Measurements from ENCODE around the gene WDR74. TPM values are rescaled to one million over a fixed set of nuclear protein-coding genes. Genes with fewer than 3 reads are reported as not detected.

The WDR74 gene
- polyA plus RNA-seq, 2 of the 4 experiments (the other 2 are of a cell fraction), result 52.9 to 90.6 TPM

- no peak for TF ChIP-seq HOXA7 (CRISPR knock-in tag; IDR thresholded peaks at IDR 0.05)
- no peak for TF ChIP-seq REST (IDR thresholded peaks at IDR 0.05)
- TF ChIP-seq TFCP2L1 (CRISPR knock-in tag; IDR thresholded peaks at IDR 0.05), result no peak
- no peak for TF ChIP-seq JUNB (IDR thresholded peaks at IDR 0.05)
- no peak for TF ChIP-seq JUN (IDR thresholded peaks at IDR 0.05)
- TF ChIP-seq ESRRA (IDR thresholded peaks at IDR 0.05; ENCODE audit: borderline replicate concordance, low read length), result no peak
- TF ChIP-seq PHF8 (IDR thresholded peaks at IDR 0.05; ENCODE audit: borderline replicate concordance, low read depth), result no peak
- TF ChIP-seq CBX2 (IDR thresholded peaks at IDR 0.05; ENCODE audit: borderline replicate concordance, low read depth), result no peak
- TF ChIP-seq ZC3H11A (IDR thresholded peaks at IDR 0.05), result no peak
- TF ChIP-seq PBX3 (IDR thresholded peaks at IDR 0.05), result peak; percentile 59; the same call in 1 of the 2 replicates
- no peak for TF ChIP-seq HDAC2 (IDR thresholded peaks at IDR 0.05)
- no peak for TF ChIP-seq GATA3 (IDR thresholded peaks at IDR 0.05; ENCODE audit: borderline replicate concordance)
- peak; percentile 73 for TF ChIP-seq SMC3 (IDR thresholded peaks at IDR 0.05)
- TF ChIP-seq HEYL (CRISPR knock-in tag; IDR thresholded peaks at IDR 0.05), result no peak
- no peak for TF ChIP-seq RFX5 (IDR thresholded peaks at IDR 0.05)
- no peak for TF ChIP-seq NPAS2 (CRISPR knock-in tag; IDR thresholded peaks at IDR 0.05; ENCODE audit: borderline replicate concordance)
- no peak for TF ChIP-seq ELK1 (IDR thresholded peaks at IDR 0.05; ENCODE audit: low read depth, low read length)
- no peak for TF ChIP-seq EP300 (IDR thresholded peaks at IDR 0.05)
- no peak for TF ChIP-seq CHD2 (IDR thresholded peaks at IDR 0.05; ENCODE audit: low read length, partially characterized antibody)
- no peak for TF ChIP-seq ZFP36 (IDR thresholded peaks at IDR 0.05; ENCODE audit: borderline replicate concordance, partially characterized antibody)
- TF ChIP-seq HES2 (IDR thresholded peaks at IDR 0.05), result no peak
- no peak for TF ChIP-seq RARB (CRISPR knock-in tag; IDR thresholded peaks at IDR 0.05)
Measured at GRCh38 chr11:62786318-62787004, 52.9 kb downstream of the WDR74 start (continued).

Small RNA genes within 50 kb of the gene (small RNA-seq; reads per million reads assigned to genes)
- gene MIR6514, result 0 to 1.4 (median 0.13) reads per million in 6 experiments
- 0 reads per million in 6 experiments for gene RF00099
- 0 reads per million in 6 experiments for gene RNU6-118P
- 0 reads per million in 6 experiments for gene SNORD22
- gene SNORD26, result 0 reads per million in 6 experiments
- 0 reads per million in 6 experiments for gene SNORD27
- gene SNORD28, result 0 reads per million in 6 experiments
- 8.7 to 284 (median 38.1) reads per million in 6 experiments for gene SNORD30

Other genes starting within 250 kb of the WDR74 start
- gene TUT1, start 248.1 kb downstream of the WDR74 start, polyA plus RNA-seq (2011; rRNA removed), result 12.9 and 15.5 TPM in 2 replicates
- gene TUT1, start 248.1 kb downstream of the WDR74 start, polyA plus RNA-seq (2017; fragmentation: RNase III; extraction: RNeasy Plus Mini Kit Qiagen cat#74134 plus additional on column Dnase treatment), result 9.9 to 11.7 TPM (median 11.1 TPM) in 3 replicates
- gene MTA2, start 237.7 kb downstream of the WDR74 start, polyA plus RNA-seq (2011; rRNA removed), result 21.8 and 44.3 TPM in 2 replicates
- gene MTA2, start 237.7 kb downstream of the WDR74 start, polyA plus RNA-seq (2017; fragmentation: RNase III; extraction: RNeasy Plus Mini Kit Qiagen cat#74134 plus additional on column Dnase treatment), result 79.3 to 85.0 TPM (median 84.5 TPM) in 3 replicates
- gene EML3, start 226.8 kb downstream of the WDR74 start, polyA plus RNA-seq (2011; rRNA removed), result 15.2 and 19.7 TPM in 2 replicates
- gene EML3, start 226.8 kb downstream of the WDR74 start, polyA plus RNA-seq (2017; fragmentation: RNase III; extraction: RNeasy Plus Mini Kit Qiagen cat#74134 plus additional on column Dnase treatment), result 21.4 to 28.0 TPM (median 27.2 TPM) in 3 replicates
- gene ROM1, start 226.3 kb downstream of the WDR74 start, polyA plus RNA-seq (2011; rRNA removed), result 0.92 and 1.6 TPM in 2 replicates
- 2.8 to 3.7 TPM (median 3.2 TPM) in 3 replicates for gene ROM1, start 226.3 kb downstream of the WDR74 start, polyA plus RNA-seq (2017; fragmentation: RNase III; extraction: RNeasy Plus Mini Kit Qiagen cat#74134 plus additional on column Dnase treatment)
- 19.0 and 20.5 TPM in 2 replicates for gene B3GAT3, start 217.6 kb downstream of the WDR74 start, polyA plus RNA-seq (2011; rRNA removed)
- 38.1 to 41.0 TPM (median 40.9 TPM) in 3 replicates for gene B3GAT3, start 217.6 kb downstream of the WDR74 start, polyA plus RNA-seq (2017; fragmentation: RNase III; extraction: RNeasy Plus Mini Kit Qiagen cat#74134 plus additional on column Dnase treatment)
- gene GANAB, start 193.0 kb downstream of the WDR74 start, polyA plus RNA-seq (2011; rRNA removed), result 215 and 308 TPM in 2 replicates
- 206 to 220 TPM (median 214 TPM) in 3 replicates for gene GANAB, start 193.0 kb downstream of the WDR74 start, polyA plus RNA-seq (2017; fragmentation: RNase III; extraction: RNeasy Plus Mini Kit Qiagen cat#74134 plus additional on column Dnase treatment)
- 9.7 and 12.3 TPM in 2 replicates for gene INTS5, start 186.3 kb downstream of the WDR74 start, polyA plus RNA-seq (2011; rRNA removed)
- gene INTS5, start 186.3 kb downstream of the WDR74 start, polyA plus RNA-seq (2017; fragmentation: RNase III; extraction: RNeasy Plus Mini Kit Qiagen cat#74134 plus additional on column Dnase treatment), result 11.2 to 11.8 TPM (median 11.3 TPM) in 3 replicates
- 89.1 and 91.7 TPM in 2 replicates for gene C11orf98, start 174.4 kb downstream of the WDR74 start, polyA plus RNA-seq (2011; rRNA removed)
- 128 to 161 TPM (median 140 TPM) in 3 replicates for gene C11orf98, start 174.4 kb downstream of the WDR74 start, polyA plus RNA-seq (2017; fragmentation: RNase III; extraction: RNeasy Plus Mini Kit Qiagen cat#74134 plus additional on column Dnase treatment)
- 5.4 and 5.7 TPM in 2 replicates for gene CSKMT, start 174.3 kb downstream of the WDR74 start, polyA plus RNA-seq (2011; rRNA removed)
- 12.9 to 18.2 TPM (median 14.3 TPM) in 3 replicates for gene CSKMT, start 174.3 kb downstream of the WDR74 start, polyA plus RNA-seq (2017; fragmentation: RNase III; extraction: RNeasy Plus Mini Kit Qiagen cat#74134 plus additional on column Dnase treatment)
- gene UQCC3, start 167.9 kb downstream of the WDR74 start, polyA plus RNA-seq (2011; rRNA removed), result 13.9 and 20.2 TPM in 2 replicates
- 27.8 to 31.1 TPM (median 28.7 TPM) in 3 replicates for gene UQCC3, start 167.9 kb downstream of the WDR74 start, polyA plus RNA-seq (2017; fragmentation: RNase III; extraction: RNeasy Plus Mini Kit Qiagen cat#74134 plus additional on column Dnase treatment)
- 4.1 and 5.3 TPM in 2 replicates for gene LBHD1, start 167.3 kb downstream of the WDR74 start, polyA plus RNA-seq (2011; rRNA removed)
- 4.9 to 8.3 TPM (median 6.8 TPM) in 3 replicates for gene LBHD1, start 167.3 kb downstream of the WDR74 start, polyA plus RNA-seq (2017; fragmentation: RNase III; extraction: RNeasy Plus Mini Kit Qiagen cat#74134 plus additional on column Dnase treatment)
- gene UBXN1, start 160.5 kb downstream of the WDR74 start, polyA plus RNA-seq (2011; rRNA removed), result 56.8 and 120 TPM in 2 replicates
- gene UBXN1, start 160.5 kb downstream of the WDR74 start, polyA plus RNA-seq (2017; fragmentation: RNase III; extraction: RNeasy Plus Mini Kit Qiagen cat#74134 plus additional on column Dnase treatment), result 110 to 117 TPM (median 117 TPM) in 3 replicates
- 0.03 and 0.04 TPM in 2 replicates for gene LRRN4CL, start 150.1 kb downstream of the WDR74 start, polyA plus RNA-seq (2011; rRNA removed)
- gene LRRN4CL, start 150.1 kb downstream of the WDR74 start, polyA plus RNA-seq (2017; fragmentation: RNase III; extraction: RNeasy Plus Mini Kit Qiagen cat#74134 plus additional on column Dnase treatment), result 0.03 to 0.08 TPM (median 0.08 TPM) in 3 replicates
- 63.9 and 101 TPM in 2 replicates for gene BSCL2, start 132.2 kb downstream of the WDR74 start, polyA plus RNA-seq (2011; rRNA removed)
- gene BSCL2, start 132.2 kb downstream of the WDR74 start, polyA plus RNA-seq (2017; fragmentation: RNase III; extraction: RNeasy Plus Mini Kit Qiagen cat#74134 plus additional on column Dnase treatment), result 63.0 to 72.4 TPM (median 64.5 TPM) in 3 replicates
- not detected in 2 replicates for gene GNG3, start 131.9 kb downstream of the WDR74 start, polyA plus RNA-seq (2011; rRNA removed)
- 0.15 TPM in 1 of 3 replicates, not detected in the others for gene GNG3, start 131.9 kb downstream of the WDR74 start, polyA plus RNA-seq (2017; fragmentation: RNase III; extraction: RNeasy Plus Mini Kit Qiagen cat#74134 plus additional on column Dnase treatment)
- gene HNRNPUL2, start 112.1 kb downstream of the WDR74 start, polyA plus RNA-seq (2011; rRNA removed), result 31.4 and 31.6 TPM in 2 replicates
- 71.3 to 79.5 TPM (median 74.4 TPM) in 3 replicates for gene HNRNPUL2, start 112.1 kb downstream of the WDR74 start, polyA plus RNA-seq (2017; fragmentation: RNase III; extraction: RNeasy Plus Mini Kit Qiagen cat#74134 plus additional on column Dnase treatment)
- gene TTC9C, start 111.1 kb downstream of the WDR74 start, polyA plus RNA-seq (2011; rRNA removed), result 42.6 and 44.0 TPM in 2 replicates
- 32.6 to 34.1 TPM (median 33.5 TPM) in 3 replicates for gene TTC9C, start 111.1 kb downstream of the WDR74 start, polyA plus RNA-seq (2017; fragmentation: RNase III; extraction: RNeasy Plus Mini Kit Qiagen cat#74134 plus additional on column Dnase treatment)
- gene ZBTB3, start 85.4 kb downstream of the WDR74 start, polyA plus RNA-seq (2011; rRNA removed), result 3.0 and 3.1 TPM in 2 replicates
- 1.4 to 2.2 TPM (median 2.0 TPM) in 3 replicates for gene ZBTB3, start 85.4 kb downstream of the WDR74 start, polyA plus RNA-seq (2017; fragmentation: RNase III; extraction: RNeasy Plus Mini Kit Qiagen cat#74134 plus additional on column Dnase treatment)
- gene POLR2G, start 78.0 kb downstream of the WDR74 start, polyA plus RNA-seq (2011; rRNA removed), result 308 and 324 TPM in 2 replicates
- 186 to 199 TPM (median 188 TPM) in 3 replicates for gene POLR2G, start 78.0 kb downstream of the WDR74 start, polyA plus RNA-seq (2017; fragmentation: RNase III; extraction: RNeasy Plus Mini Kit Qiagen cat#74134 plus additional on column Dnase treatment)
- gene TAF6L, start 68.2 kb downstream of the WDR74 start, polyA plus RNA-seq (2011; rRNA removed), result 14.0 and 17.5 TPM in 2 replicates
- gene TAF6L, start 68.2 kb downstream of the WDR74 start, polyA plus RNA-seq (2017; fragmentation: RNase III; extraction: RNeasy Plus Mini Kit Qiagen cat#74134 plus additional on column Dnase treatment), result 20.8 to 23.5 TPM (median 22.7 TPM) in 3 replicates
- 64.7 and 105 TPM in 2 replicates for gene TMEM179B, start 52.2 kb downstream of the WDR74 start, polyA plus RNA-seq (2011; rRNA removed)
- 57.6 to 64.4 TPM (median 62.8 TPM) in 3 replicates for gene TMEM179B, start 52.2 kb downstream of the WDR74 start, polyA plus RNA-seq (2017; fragmentation: RNase III; extraction: RNeasy Plus Mini Kit Qiagen cat#74134 plus additional on column Dnase treatment)
- gene TMEM223, start 47.6 kb downstream of the WDR74 start, polyA plus RNA-seq (2011; rRNA removed), result 20.6 and 26.5 TPM in 2 replicates
- 20.1 to 24.3 TPM (median 23.5 TPM) in 3 replicates for gene TMEM223, start 47.6 kb downstream of the WDR74 start, polyA plus RNA-seq (2017; fragmentation: RNase III; extraction: RNeasy Plus Mini Kit Qiagen cat#74134 plus additional on column Dnase treatment)
- gene NXF1, start 34.1 kb downstream of the WDR74 start, polyA plus RNA-seq (2011; rRNA removed), result 35.5 and 50.7 TPM in 2 replicates
- gene NXF1, start 34.1 kb downstream of the WDR74 start, polyA plus RNA-seq (2017; fragmentation: RNase III; extraction: RNeasy Plus Mini Kit Qiagen cat#74134 plus additional on column Dnase treatment), result 46.6 to 47.7 TPM (median 46.9 TPM) in 3 replicates
- gene STX5, start 7.5 kb downstream of the WDR74 start, polyA plus RNA-seq (2011; rRNA removed), result 30.3 and 32.3 TPM in 2 replicates
- gene STX5, start 7.5 kb downstream of the WDR74 start, polyA plus RNA-seq (2017; fragmentation: RNase III; extraction: RNeasy Plus Mini Kit Qiagen cat#74134 plus additional on column Dnase treatment), result 16.8 to 21.0 TPM (median 19.5 TPM) in 3 replicates
- gene TEX54, start 6.7 kb downstream of the WDR74 start, polyA plus RNA-seq (2011; rRNA removed), result not detected in 2 replicates
- not detected in 3 replicates for gene TEX54, start 6.7 kb downstream of the WDR74 start, polyA plus RNA-seq (2017; fragmentation: RNase III; extraction: RNeasy Plus Mini Kit Qiagen cat#74134 plus additional on column Dnase treatment)
- gene SLC3A2, start 41.3 kb upstream of the WDR74 start, polyA plus RNA-seq (2011; rRNA removed), result 1,064 and 1,133 TPM in 2 replicates
- 906 to 1,102 TPM (median 1,007 TPM) in 3 replicates for gene SLC3A2, start 41.3 kb upstream of the WDR74 start, polyA plus RNA-seq (2017; fragmentation: RNase III; extraction: RNeasy Plus Mini Kit Qiagen cat#74134 plus additional on column Dnase treatment)
- not detected in 2 replicates for gene CHRM1, start 81.8 kb upstream of the WDR74 start, polyA plus RNA-seq (2011; rRNA removed)
- gene CHRM1, start 81.8 kb upstream of the WDR74 start, polyA plus RNA-seq (2017; fragmentation: RNase III; extraction: RNeasy Plus Mini Kit Qiagen cat#74134 plus additional on column Dnase treatment), result not detected in 3 replicates
- gene SLC22A6, start 145.4 kb upstream of the WDR74 start, polyA plus RNA-seq (2011; rRNA removed), result not detected in 2 replicates
- not detected in 3 replicates for gene SLC22A6, start 145.4 kb upstream of the WDR74 start, polyA plus RNA-seq (2017; fragmentation: RNase III; extraction: RNeasy Plus Mini Kit Qiagen cat#74134 plus additional on column Dnase treatment)
- gene SLC22A8, start 176.3 kb upstream of the WDR74 start, polyA plus RNA-seq (2011; rRNA removed), result not detected in 2 replicates
- gene SLC22A8, start 176.3 kb upstream of the WDR74 start, polyA plus RNA-seq (2017; fragmentation: RNase III; extraction: RNeasy Plus Mini Kit Qiagen cat#74134 plus additional on column Dnase treatment), result not detected in 3 replicates